Panc1 (cell line): Measurements from ENCODE around the gene TJP2.

ENCODE experiments used
- CTCF ChIP-seq: fragments of 450-650 bp; IDR thresholded peaks from 2 replicates; pipeline ENCODE4 v1.5.1; 2017; ENCODE audit warnings: mild to moderate bottlenecking
- TCF7L2 ChIP-seq: IDR thresholded peaks from 2 replicates; pipeline ENCODE4 v1.6.1; 2011; ENCODE audit warnings: mild to moderate bottlenecking, low read depth, low read length, inconsistent platforms

DNA sequence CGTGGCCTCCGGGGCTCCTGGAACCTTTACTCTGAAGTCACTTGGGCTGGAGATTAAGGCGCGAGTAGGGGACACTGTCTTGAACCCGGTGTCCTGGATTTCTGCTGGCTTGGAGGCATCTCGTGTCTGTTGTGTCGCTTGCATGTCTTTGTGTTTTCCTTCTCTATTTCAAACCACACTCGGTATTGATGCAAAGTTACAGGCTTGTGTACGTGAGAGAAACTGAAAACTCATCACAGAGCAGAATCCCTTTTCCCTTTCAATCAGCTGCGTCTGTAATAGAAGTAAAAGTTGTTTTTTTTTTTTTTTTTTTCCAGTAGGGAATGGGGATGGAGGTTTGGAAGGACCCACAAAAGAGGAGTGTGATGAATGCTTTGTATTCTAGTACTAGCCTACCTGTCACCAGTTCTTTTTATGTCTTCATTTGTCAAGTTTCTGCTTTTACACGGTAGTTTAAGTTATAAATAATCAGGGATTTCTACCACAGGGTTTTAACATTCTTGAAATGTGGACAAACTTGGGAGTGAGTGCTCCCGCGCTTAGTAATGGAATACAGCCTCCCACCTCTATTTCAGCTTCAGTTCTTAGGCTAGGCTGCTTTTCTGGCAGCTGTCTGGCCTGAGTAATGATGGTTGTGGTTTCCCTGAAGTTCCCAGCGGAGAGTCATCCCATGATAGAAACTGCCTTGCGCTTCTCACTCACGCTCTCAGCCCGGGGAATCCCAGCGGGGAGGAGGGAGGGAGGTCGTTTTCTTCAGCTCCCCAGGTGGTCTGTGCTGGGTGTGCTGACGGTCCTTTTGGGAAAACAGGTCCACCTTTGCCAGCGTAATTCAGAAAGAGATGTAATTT lies 763 bp downstream of the TJP2 start:
- TF ChIP-seq CTCF (no peak), TCF7L2 (no peak)
